NB4 (cell line): ENCODE data around the gene CETN3.
"Not testable (repeated sequence)": the region's sequence is repeated elsewhere in the genome, so short reads cannot be mapped to it uniquely, and the experiment has no call there.

Experiments used
- DNase-seq: peaks from one replicate; pipeline ENCODE4 v3.0.0; 2010; ENCODE audit warnings: low read depth
- H3K4me3 ChIP-seq: one replicate; pipeline ENCODE4 v1.5.1; 2011; ENCODE audit warnings: mild to moderate bottlenecking, low read depth, low read length, moderate library complexity
- MYC ChIP-seq: IDR thresholded peaks from 2 replicates; pipeline ENCODE4 v1.6.1; 2011; ENCODE audit warnings: low read depth, low read length
- POLR2A ChIP-seq: IDR thresholded peaks from 2 replicates; pipeline ENCODE4 v1.6.1; 2011; ENCODE audit warnings: mild to moderate bottlenecking; ENCODE audit not compliant: insufficient read length; ENCODE audit errors: extremely low read depth
- TF ChIP-seq, protein P1 (sequence below): IDR thresholded peaks from one replicate; pipeline ENCODE4 v1.5.1; 2012; ENCODE audit warnings: low read depth, low read length
- TF ChIP-seq, protein P2 (sequence below): IDR thresholded peaks from 2 replicates; pipeline ENCODE4 v1.6.1; 2011; ENCODE audit warnings: low read depth, low read length

The CETN3 gene

DNA sequence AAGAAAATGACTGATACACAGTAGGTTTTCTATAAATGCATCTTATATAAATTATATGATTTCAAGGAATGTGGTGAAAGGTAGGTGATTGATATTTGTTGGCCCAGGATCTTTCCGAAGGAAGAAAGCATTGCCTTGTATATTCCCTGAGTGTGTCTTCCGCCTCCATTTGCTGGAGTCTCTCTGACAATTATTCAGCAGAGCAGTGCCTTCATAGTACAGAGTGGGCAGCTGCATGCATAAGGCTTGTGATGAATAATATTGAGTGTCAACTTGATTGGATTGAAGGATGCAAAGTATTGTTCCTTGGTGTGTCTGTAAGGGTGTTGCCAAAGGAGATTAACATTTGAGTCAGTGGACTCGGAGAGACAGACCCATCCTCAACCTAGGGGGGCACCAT is 58.5 kb downstream of the CETN3 start:
- DNase-seq = no peak
- TF ChIP-seq, protein P1, sequence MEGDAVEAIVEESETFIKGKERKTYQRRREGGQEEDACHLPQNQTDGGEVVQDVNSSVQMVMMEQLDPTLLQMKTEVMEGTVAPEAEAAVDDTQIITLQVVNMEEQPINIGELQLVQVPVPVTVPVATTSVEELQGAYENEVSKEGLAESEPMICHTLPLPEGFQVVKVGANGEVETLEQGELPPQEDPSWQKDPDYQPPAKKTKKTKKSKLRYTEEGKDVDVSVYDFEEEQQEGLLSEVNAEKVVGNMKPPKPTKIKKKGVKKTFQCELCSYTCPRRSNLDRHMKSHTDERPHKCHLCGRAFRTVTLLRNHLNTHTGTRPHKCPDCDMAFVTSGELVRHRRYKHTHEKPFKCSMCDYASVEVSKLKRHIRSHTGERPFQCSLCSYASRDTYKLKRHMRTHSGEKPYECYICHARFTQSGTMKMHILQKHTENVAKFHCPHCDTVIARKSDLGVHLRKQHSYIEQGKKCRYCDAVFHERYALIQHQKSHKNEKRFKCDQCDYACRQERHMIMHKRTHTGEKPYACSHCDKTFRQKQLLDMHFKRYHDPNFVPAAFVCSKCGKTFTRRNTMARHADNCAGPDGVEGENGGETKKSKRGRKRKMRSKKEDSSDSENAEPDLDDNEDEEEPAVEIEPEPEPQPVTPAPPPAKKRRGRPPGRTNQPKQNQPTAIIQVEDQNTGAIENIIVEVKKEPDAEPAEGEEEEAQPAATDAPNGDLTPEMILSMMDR = no peak
- TF ChIP-seq POLR2A (no peak), MYC (no peak)
- TF ChIP-seq, protein P2, sequence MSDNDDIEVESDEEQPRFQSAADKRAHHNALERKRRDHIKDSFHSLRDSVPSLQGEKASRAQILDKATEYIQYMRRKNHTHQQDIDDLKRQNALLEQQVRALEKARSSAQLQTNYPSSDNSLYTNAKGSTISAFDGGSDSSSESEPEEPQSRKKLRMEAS = no peak
- no peak overlapping the region for H3K4me3 ChIP-seq

GRCh38 chr5:90347462-90347861 is 62.1 kb downstream of the CETN3 start:
- H3K4me3 ChIP-seq = no peak overlapping the region
- DNase-seq = no peak
- TF ChIP-seq POLR2A = no peak
- TF ChIP-seq MYC = no peak
- TF ChIP-seq, protein P1 = no peak
- TF ChIP-seq, protein P2 = no peak

DNA sequence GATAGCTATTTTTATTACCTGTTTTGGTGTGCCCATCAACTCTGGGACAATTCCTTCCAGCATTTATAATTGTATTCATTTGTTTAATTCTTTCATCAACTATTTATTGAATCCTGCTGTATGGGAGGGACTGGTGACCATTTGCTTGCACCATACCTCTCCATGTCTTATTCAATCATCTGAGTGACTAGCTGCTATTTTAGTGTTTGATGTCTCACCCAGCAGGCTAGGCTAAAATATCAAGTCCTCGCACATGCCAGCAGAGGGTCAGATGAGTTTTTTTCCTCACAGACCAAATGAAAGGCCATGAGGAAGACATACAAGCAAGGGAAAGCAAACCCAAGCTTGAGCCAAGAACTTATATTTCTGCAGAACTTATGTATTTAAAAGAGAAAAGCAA is 63.9 kb downstream of the CETN3 start:
- TF ChIP-seq MYC (no peak), POLR2A (no peak)
- TF ChIP-seq, protein P1 = no peak
- TF ChIP-seq, protein P2 = no peak
- H3K4me3 ChIP-seq = no peak overlapping the region
- DNase-seq = no peak

DNA sequence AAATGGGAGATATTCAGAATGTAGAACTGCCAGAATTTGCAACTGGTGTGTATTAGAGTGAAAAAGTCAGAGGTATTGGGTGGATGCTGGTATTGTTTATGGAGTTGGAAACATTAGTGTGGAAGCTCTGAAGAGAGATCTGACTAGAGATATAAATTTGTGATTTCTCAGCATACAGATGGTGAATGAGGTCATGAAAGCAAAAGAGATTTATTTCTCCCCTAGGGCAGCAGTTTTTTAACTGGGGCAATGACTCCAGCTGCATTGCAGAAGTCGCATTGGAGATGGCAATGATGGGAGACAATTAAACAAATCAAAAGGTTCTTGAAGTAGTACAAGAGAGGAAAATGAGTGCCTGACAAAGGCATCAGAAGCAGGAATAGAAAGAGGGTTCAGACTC is 64.9 kb downstream of the CETN3 start:
- TF ChIP-seq, protein P1 = no peak
- TF ChIP-seq POLR2A (no peak), MYC (no peak)
- TF ChIP-seq, protein P2 = no peak
- no peak for DNase-seq
- no peak overlapping the region for H3K4me3 ChIP-seq

DNA sequence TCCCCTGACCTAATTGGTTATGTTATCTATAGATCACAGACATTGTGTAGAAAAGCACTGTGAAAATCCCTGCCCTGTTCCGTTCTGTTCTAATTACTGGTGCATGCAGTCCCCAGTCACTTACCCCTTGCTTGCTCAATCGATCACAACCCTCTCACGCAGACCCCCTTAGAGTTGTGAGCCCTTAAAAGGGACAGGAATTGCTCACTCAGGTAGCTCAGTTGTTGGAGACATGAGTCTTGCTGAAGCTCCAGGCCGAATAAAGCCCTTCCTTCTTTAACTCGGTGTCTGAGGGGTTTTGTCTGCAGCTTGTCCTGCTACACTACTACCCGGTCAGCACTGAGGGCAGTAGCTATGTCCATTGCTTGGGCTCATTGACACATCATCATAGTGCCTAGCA is 65.8 kb downstream of the CETN3 start:
- not testable (repeated sequence) for H3K4me3 ChIP-seq, DNase-seq

GRCh38 chr5:90342576-90342975 is 67.0 kb downstream of the CETN3 start:
- no peak overlapping the region for H3K4me3 ChIP-seq
- no peak for DNase-seq
- TF ChIP-seq, protein P1 = no peak
- TF ChIP-seq MYC = no peak
- TF ChIP-seq POLR2A = no peak
- TF ChIP-seq, protein P2 = no peak
